ENCODE data around the gene TNFRSF4.
"Not testable (repeated sequence)": the region's sequence is repeated elsewhere in the genome, so short reads cannot be mapped to it uniquely, and the experiment has no call there.

TNFRSF4 gene

DNA sequence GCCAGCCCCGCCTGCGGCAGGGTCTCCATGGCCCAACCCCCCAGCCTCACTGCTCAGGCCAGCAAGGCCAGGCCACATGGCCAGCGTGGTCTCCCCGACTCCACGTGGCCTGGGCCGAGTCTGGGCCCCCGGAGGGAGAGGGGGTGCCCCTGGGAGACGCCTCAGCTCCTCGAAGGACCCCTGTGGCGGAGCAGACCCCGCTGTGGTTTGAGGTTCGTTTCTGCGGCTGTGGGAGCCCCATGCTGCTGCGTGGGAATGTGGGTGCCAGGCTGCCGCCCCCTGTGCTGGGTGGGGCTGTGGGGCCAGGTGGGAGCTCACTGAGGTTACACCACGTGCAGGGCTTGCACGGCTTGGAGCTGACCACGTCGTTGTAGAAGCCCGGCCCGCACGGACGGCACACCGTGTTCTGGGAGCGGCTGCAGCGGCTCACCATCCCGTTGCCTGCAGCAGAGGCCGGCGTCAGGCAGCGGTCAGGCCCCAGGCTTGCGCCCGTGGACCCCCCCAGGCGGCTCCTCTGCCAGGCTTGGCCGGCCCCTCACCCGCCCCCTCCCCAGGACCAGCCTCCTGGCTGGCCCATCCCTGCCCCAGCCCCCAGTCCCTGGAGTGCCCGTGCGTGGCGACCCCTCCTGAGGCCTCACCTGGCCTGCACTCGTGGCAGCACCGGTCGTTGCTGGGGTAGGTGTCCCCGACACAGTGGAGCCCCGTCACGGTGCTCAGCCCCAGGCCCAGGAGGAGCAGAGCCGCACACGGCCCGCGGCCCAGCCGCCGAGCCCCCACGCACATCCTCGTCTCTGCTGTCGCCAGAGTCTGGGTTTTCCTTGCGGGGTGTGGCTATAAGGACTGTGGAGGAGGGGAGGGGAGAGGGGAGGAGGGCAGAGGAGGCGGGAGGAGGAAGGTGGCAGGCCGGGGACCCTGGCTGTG lies at the start of gene TNFRSF4:
Gene TNFRSF4 (minus strand): TSS at position 809 of the 921 bp plus-strand sequence. CDS start 26 bp downstream, at position 783.
- no peak for DNase-seq

DNA sequence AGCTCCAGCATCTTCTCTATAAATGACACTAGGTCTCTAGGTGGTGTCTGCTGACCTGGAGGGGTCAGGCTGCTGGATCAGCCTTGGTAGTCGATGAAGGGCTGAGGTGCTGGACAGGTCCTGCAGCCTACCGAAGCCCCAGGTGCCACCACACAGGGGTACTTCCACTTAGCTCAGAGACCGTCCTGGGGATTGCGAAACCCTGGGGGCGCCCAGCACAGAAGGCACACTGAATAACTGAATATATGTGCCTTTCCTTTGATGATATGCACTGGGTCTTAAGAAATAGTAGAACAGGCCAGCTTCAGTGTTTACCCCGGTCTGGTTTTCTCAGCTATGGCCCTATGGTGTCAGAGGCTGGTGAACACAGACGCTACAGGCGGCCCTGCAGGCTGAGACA lies 48.8 kb upstream of the TNFRSF4 start:
- DNase-seq, result no peak

DNA sequence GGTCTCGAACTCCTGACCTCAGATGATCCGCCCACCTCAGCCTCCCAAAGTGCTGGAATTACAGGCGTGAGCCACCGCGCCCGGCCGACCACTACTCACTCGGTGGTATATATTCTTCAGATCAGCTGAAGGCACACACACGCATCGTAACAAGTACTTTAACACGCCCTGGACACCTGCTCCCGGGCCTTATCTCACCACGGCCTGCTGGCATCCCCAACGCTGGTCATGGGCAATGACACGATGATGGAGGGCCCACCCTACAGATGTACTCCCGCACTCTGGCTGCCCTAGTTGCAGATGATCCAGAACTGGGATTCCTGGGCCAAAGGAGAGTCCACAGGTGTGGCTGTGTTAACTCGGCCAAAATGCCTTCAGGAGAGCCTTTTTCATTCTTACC lies 48.1 kb upstream of the TNFRSF4 start:
- DNase-seq, result no peak

DNA sequence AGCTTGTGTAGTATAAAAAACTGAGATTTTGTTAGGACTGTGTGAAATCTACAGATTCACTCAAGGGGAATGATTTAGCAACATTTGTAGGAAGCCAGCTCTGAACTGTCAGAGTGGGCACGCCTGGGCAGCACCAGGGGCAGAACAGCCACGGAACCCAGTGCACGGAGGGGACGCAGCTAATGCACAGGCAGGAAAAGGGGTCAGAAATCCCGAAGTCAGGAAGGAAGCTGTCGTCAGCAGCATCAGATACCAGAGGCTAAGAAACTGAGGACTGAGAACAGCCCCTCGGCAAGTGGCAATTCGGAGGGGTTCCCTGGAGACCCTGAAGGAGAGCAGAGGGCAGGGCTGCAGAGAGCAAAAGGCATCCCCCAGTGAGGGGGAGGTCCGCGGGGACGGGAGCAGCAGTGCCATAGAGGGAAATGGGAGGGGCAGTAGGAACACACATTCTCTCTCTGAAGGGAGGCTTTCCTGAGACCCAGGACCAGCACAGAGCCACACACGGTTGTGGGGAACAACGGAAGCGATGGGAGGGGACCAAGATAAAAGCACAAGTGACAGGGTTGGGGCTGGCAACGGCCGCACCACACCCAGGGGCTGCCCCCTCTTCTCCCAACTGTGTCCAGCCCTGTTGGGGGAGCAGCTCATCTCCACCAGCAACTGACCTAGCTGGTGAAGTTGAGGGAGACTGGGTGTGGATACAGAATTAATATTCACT lies 47.0 kb upstream of the TNFRSF4 start:
- DNase-seq, result no peak

DNA sequence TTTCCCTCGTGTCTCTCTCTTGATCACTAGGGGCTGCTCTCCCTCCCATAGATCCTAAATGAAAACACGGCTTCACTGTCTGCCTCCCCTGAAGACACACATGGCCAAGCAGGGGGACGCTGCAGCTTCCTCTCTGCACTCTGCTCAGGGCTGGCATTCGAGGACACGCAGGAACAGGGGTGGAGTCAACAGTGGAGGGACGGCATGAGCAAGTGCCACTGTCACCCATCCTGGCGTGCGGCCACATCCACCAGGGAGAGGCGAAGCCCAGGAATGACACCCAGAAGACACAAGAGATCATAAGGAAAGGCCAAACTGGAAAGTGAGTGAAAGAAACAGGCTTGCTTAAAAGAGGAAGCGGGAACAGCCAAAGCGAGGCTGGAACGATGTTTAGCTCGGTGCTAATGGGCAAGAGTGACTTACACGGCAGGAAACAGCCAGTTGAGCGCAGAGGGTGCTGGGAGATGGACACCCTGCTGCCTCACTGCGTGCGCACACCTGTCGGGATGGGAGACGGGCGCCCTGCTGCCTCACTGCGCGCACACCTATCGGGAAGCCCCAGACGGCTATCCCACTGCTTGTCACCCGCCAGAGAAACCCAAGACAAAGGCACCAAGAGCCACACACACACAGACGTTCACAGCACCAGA lies 46.1 kb upstream of the TNFRSF4 start:
- no peak for DNase-seq

DNA sequence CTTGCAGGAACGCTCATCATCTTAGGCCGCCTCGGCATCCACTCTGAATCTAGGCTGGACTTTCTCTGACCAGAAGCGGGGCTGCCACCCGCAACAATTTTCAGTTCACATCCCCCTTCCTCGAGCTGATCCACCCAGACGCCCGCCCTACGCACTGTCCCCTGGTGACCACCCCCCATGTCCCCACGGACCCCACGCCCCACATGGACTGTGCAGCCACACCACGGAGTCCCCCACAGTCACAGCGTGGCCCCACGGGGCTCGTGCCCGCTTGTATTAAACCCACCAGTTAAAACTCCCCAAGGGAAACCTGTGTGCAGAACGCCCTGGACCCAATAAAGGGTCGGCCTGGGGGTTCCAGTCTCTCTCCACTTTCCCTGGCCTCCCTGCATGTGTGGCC lies 45.6 kb upstream of the TNFRSF4 start:
- no peak for DNase-seq

DNA sequence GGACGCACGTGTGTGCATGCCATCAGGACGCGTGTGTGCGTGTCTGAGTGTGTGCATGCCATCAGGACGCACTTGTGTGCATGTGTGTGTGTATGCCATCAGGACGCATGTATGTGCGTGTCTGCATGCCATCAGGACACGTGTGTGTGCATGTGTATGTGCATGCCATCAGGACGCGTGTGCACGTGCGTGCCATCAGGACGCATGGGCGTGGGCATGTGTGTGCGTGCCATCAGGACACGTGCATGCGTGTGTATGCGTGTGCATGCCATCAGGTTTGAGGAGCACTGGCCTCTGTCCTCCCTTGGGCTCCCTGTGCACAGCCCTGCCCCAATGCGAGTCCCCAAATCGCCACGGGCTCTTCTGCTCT lies 45.2 kb upstream of the TNFRSF4 start:
- DNase-seq, result no peak

DNA sequence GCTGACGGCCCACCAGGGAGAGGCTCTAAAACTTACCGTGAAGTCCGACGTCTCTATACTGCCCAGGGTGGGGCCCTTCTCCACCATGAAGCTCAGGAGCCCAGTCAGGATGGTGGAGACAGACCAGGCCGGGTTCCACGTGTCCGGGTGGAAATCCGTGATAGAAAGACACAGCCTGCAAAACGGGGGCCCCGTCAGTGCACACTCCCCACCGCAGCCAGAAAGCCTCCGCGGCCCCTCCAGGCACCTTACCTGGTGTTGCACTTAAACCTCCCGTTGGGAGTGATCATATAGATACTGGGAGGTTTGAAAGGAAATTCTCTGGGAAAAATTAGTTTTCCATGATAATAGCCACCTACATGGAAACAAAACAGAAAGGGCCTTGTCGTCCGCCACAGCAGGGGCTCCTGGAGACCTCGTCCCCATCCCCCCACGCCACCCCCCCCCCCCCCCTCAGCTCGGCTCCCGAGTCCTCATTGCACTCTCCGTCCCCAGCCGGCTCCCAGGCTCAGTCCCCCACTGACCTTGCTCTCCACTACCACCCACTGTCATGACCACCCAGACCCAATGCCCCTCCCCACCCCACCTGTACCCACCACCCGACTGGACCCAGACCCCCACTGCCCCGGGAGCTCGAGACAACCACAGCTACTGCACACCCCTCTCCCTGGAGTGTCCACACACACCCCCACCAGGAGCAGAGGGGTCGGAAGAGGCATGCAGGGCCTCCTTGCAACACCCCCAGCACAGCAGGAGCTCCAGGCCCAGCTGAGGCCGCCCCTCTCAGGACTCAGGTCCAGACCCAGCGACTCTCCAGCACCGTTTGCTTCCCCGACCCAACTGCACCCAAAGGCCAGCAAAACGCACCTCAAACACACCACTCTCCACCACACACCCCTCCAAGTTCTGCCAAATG lies 43.3 kb upstream of the TNFRSF4 start:
- DNase-seq, result no peak

DNA sequence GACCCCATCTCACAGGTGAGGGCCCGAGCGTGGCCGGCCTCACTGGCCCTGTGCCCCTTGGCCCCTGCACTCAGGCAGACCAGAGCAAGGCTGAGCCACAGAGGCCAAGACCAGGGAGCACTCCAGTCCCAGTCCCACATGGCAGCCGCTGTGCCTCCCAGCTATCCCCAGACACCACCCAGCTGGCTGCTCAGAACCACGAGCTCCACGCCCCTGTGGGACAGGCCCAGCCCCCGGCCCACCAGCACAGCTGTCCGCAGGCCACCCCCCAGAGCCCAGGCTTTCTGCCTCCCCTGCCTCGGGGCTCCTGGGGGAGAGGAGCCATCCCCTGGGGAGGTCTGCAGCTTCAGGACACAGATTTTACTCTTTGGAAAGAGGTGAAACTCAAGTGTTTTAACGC lies 41.7 kb upstream of the TNFRSF4 start:
- DNase-seq, result no peak

DNA sequence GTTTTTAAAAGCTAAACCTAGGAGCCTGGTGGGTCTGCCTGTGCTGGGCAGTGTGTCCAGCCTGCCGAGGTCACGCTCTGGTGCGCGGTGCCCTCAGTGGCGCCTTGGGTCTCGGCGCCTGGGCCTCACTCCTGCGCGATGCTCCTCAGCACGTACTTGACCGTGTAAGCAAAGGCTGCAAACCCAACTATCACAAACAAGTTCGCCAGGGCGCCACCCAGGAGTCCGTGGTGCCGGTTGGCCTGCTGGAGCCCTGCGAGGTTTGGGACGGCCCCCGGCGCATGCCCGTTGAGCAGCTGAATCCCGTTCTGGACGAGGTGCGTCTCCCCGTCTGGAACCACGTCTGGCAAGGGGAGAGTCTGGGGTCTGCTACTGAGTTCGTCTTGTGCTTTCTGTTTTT lies 41.1 kb upstream of the TNFRSF4 start:
- no peak for DNase-seq

DNA sequence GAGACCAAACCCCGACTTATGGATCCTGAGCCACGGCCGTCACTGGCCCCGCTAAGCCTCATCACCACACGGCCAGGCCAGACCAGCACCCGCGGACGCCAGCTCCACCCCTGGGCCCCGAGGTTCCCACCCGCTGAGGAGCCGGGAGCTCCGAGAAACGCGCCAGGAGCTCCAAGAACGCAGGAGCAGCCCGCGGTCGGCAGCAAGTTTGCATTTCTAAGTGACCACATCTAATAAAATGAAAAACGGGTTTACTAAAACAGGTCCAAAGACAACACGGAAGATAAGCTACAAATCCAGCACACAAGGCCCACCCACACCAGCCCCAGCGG lies 40.7 kb upstream of the TNFRSF4 start:
- DNase-seq, result no peak

DNA sequence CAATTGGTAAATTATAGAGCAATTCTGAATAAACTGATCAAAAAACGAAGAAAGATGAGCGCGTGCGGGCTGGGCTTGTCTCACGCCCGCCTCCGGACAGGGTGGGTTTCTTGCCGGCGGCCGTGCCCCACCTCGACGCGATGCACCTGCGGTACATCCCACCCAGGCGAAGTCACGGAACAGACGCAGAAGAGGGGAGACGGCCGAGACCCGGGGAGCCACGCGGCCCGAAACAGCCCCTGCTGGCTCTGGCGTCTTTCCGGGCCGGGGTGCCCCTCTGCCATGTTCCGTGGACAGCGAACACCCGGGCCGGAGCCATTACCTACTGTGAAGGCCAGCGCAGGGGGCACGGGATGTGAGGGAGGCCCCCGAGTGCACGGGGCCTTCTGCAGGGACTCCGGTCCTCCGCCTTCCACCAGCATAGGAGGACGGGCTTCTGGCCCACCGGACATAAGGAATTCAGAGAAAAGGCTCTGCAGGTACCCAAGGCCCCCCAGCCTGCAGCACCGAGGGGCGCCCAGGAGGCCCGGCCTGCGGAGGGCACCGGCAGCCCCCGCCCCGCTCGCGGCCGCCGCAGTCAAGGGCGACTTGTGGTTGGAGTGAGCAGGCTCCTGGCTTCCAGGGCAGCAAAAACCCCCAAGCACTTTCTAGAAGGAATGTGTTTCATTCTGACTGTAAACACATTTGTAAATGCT lies 40.2 kb upstream of the TNFRSF4 start:
- DNase-seq, result no peak

DNA sequence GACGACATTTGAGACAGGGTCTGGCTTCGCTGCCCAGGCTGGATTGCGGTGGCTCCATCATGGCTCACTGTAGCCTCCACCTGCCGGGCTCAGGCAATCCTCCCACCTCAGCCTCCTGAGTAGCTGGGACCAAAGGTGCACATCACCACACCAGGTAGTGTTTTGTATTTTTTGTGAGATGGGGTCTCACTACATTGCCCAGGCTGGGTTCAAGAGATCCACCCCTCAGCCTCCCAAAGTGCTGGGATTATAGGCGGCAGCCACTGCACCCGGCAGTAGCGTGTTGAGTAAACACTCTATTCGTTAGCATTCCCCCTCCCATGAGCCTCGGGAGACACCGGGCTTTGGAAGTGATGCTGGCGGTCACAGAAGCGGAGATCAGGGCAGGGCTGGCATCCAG lies 39.4 kb upstream of the TNFRSF4 start:
- DNase-seq, result no peak

DNA sequence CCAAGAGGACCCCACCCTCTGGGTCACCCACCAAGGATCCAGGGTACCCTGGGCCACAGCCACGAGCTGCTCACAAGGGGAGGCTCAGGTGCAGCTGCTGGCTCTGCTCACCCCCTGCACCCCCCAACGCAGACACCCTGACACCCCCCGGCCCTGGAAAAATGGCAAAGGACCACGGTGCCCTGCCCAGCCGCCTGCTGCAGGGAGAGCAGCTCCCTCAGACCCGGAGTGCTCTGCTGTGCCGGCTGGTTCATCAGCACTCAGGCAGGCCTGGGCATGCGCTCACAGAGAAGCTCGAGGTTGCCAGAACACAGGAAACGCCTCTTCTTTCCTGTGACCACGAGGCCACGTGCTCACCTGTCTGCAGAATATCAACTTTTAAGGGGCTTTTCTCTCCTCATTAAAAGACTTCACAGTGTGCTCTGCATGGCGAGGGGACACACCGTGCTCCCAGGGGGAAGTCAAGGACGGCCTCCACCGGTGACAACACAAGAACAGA lies 36.9 kb upstream of the TNFRSF4 start:
- no peak for DNase-seq

DNA sequence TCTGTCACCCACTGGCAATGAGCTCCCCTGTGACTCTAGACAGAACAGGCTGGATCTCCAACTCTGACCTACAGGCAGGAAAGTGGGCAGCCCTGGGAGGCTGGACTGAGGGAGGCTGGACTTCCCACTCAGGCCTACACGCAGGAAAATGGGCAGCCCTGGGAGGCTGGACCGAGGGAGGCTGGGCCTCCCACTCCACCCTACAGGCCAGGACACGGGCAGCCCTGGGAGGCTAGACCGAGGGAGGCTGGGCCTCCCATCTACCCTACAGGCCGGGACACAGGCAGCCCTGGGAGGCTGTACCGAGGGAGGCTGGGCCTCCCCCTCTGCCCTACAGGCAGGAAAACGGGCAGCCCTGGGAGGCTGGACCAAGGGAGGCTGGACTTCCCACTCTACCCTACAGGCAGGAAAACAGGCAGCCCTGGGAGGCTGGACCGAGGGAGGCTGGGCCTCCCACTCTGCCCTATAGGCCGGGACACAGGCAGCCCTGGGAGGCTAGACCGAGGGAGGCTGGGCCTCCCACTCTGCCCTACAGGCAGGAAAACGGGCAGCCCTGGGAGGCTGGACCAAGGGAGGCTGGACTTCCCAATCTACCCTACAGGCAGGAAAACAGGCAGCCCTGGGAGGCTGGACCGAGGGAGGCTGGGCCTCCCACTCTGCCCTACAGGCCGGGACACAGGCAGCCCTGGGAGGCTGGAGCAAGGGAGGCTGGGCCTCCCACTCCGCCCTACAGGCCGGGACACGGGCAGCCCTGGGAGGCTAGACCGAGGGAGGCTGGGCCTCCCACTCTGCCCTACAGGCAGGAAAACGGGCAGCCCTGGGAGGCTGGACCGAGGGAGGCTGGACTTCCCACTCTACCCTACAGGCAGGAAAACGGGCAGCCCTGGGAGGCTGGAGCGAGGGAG lies 34.3 kb upstream of the TNFRSF4 start:
- DNase-seq, result not testable (repeated sequence)

DNA sequence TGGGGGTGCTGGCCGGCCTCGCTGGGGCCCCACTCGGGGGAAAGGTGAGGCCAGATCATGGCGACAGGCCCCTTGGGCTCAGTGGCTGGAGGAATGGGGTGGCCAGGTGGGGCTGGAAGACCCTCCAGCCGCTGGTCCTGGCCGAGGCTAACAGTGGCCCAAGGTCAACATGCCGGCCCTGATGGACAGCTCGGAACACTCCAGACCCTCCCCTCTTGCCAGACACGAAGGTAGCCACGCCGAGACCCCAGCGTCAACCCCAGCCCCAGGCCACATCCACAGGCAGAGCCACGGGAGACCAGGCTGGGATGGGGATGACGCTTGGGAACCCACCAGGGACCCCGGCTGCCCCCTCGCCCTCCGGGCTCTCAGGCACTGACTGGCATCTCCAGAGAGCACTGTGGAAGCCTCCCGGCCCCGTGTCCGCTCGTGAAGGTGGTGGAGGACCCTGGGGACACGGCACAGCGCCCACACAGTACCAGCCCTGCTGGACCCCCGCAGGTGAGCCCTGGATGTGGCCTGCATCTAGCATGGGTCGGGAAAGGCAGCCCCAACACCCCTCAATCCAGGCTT lies 33.5 kb upstream of the TNFRSF4 start:
- no peak for DNase-seq

DNA sequence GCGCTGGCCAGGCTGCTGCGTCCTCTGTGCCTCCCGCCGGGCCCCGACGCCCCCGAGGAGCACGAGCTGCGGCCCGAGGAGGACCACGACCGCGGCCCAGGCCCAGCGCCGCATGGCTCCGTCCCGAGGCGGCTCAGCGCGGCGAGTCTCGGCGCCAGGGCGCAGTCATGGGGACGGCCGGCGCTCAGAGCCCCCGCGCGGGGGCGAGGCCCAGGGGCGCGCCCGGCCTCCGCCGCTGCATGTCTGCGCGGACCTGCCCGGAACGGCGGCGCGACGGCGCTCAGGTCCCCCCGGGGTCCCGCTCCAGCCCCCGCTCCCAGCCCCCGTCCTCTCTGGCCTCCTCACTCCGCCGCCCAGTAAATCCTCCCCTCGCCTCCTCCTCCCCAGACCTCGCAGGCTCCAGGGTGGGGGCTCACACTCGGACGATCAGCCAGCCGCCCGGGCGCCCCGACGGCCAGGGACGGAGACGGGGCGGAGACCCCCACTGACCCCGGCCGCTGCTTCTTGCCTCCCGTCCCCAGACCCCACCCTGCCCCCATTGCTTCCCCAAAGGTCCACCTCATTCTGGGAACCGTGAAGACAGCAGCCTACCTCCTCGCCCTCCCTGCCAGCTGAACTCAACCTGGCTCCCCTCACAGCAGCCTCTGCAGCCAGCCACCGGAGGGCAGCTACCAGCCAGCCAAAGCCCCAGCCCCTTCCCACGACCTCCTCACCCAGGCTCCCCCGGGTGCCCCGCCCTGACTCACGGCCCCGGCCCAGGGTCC lies 32.8 kb upstream of the TNFRSF4 start, which contains the start of gene C1QTNF12:
Gene C1QTNF12 (minus strand): TSS at position 146 of the 764 bp plus-strand sequence. CDS start 32 bp downstream, at position 114.
- DNase-seq, result no peak

DNA sequence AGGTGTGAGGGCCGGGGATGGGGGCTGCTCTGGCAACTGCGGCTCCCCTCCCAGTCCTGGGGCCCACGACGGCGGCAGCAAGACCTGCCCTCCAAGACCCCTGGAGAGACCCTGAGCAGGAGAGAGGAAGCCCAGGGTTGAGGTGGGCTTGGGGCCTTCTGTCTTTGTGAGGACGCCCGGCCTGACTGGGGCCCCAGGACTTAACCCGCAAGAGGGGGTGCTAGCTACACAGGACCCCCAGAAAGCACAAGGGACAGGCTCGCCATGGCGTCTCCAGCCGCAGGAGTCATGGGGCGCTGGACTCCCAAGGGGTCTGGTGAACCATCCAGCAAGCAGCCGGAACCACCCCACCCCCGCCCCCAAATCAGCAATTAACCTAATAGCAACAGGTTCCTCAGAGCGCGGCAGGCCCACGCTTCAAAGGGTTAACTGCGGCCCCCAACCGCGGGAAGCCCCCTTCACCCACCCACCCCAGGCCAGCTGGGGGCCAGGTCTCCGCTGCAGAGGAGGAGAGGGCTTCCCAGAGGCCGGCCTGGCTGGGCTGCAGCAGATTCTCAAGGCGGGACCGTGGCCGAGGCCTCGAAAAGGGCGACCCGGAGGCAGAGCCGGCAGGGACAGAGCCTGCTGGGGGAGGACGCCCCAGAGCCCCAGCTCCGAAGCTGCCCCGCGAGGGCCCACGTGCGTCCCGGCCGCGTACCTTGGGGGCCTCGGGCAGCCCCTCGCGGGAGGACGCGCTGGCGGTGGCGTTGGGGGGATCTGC lies 32.0 kb upstream of the TNFRSF4 start:
- no peak for DNase-seq

Data from CD4-positive, alpha-beta T cell treated with Interleukin-15 for 1 hour (primary cell).